Posterior cingulate gyrus (tissue), 11 donors: ENCODE results near the gene CMA1.
A peak's percentile ranks its signal among the peaks of the same experiment; 100 is the strongest.
"Not testable (repeated sequence)": the region's sequence is repeated elsewhere in the genome, so short reads cannot be mapped to it uniquely, and the experiment has no call there.

Experiments
- DNase-seq, 10 donors: peaks; one replicate each; pipeline versions ENCODE4 v3.0.0 to v3.0.0-alpha.2; 2020 to 2021; ENCODE audit warnings: mixed read lengths in 3 of 10
- intact Hi-C: fragments of 100-400 bp; cut with DNase I; formaldehyde crosslinking; loops from one replicate; pipeline ENCODE4 v1.15.1; 2023

Gene CMA1, protein sequence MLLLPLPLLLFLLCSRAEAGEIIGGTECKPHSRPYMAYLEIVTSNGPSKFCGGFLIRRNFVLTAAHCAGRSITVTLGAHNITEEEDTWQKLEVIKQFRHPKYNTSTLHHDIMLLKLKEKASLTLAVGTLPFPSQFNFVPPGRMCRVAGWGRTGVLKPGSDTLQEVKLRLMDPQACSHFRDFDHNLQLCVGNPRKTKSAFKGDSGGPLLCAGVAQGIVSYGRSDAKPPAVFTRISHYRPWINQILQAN

GRCh38 chr14:24508155-24508840, at the start of gene CMA1:
Gene CMA1 (minus strand): TSS chr14:24508265. CDS start chr14:24508235, 30 bp downstream.
- DNase-seq, result no peak
- intact Hi-C loops, result no loop called here

GRCh38 chr14:24556756-24557155, 48.7 kb upstream of the CMA1 start:
- no peak for DNase-seq

DNA sequence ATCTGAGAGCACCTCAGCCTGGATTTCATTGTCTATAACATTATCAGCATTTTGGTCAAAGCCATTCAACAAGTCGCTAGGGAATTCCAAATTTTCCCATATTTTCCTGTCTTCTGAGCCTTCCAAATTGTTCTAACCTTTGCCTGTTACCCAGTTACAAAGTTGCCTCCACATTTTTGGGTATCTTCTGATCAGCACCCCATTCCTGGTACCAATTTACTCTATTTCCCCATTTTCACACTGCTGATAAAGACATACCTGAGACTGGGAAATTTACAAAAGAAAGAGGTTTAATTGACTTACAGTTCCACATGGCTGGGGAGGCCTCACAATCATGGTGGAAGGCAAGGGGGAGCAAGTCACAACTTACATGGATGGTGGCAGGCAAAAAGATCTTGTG, 41.0 kb upstream of the CMA1 start:
- DNase-seq, intact Hi-C loops: not testable (repeated sequence)

More at GRCh38 chr14:24556756-24557155, 48.7 kb upstream of the CMA1 start:
- intact Hi-C loops, result no loop called here

- intact Hi-C loops, result no loop called here
- no peak for DNase-seq
Measured at GRCh38 chr14:24542346-24542936, 34.4 kb upstream of the CMA1 start.

GRCh38 chr14:24535737-24536136, 27.7 kb upstream of the CMA1 start:
- intact Hi-C loops, result no loop called here
- no peak for DNase-seq

GRCh38 chr14:24534286-24534685, 26.2 kb upstream of the CMA1 start:
- no peak for DNase-seq
- intact Hi-C loops, result no loop called here

DNA sequence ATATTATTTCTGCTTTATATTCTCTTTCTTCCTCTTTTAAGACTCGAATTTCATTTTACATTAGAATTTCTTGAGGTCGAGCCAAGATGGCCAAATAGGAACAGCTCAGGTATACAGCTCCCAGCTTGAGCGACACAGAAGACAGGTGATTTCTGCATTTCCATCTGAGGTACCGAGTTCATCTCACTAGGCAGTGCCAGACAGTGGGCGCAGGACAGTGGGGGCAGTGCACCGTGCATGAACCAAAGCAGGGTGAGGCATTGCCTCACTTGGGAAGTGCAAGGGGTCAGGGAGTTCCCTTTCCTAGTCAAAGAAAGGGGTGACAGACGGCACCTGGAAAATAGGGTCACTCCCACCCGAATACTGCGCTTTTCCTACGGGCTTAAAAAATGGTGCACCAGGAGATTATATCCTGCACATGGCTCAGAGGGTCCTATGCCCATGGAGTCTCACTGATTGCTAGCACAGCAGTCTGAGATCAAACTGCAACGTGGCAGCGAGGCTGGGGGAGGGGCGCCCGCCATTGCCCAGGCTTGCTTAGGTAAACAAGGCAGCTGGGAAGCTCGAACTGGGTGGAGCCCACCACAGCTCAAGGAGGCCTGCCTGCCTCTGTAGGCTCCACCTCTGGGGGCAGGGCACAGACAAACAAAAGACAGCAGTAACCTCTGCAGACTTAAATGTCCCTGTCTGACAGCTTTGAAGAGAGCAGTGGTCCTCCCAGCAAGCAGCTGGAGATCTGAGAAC, 18.0 kb upstream of the CMA1 start:
- intact Hi-C loops, DNase-seq: not testable (repeated sequence)

DNA sequence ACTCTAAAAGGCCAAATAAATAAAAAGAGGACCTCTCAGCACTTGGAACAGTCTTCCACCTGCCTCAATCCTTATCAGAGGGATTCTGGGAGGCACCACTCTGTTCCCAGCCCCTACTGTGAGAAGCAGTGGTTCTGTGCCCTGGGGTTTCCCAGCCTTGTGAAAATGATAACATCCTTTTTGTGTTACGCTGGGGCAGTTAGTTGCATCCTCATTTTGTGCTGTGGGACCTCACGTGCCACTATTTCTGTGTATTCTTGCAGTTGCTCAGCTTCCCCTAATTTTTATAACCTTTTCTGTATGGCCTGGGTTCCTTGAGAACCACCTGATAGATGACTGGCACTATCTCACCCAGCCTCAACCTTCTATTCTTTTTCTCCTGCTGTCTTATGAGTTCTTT, 10.8 kb upstream of the CMA1 start:
- intact Hi-C loops, result no loop called here

GRCh38 chr14:24514209-24514608, 6.1 kb upstream of the CMA1 start:
- no peak for DNase-seq
- intact Hi-C loops, result no loop called here

More for the DNA sequence above, 10.8 kb upstream of the CMA1 start:
- DNase-seq, result no peak

- no peak for DNase-seq
- intact Hi-C loops, result no loop called here
Measured at GRCh38 chr14:24513009-24513408, 4.9 kb upstream of the CMA1 start.

DNA sequence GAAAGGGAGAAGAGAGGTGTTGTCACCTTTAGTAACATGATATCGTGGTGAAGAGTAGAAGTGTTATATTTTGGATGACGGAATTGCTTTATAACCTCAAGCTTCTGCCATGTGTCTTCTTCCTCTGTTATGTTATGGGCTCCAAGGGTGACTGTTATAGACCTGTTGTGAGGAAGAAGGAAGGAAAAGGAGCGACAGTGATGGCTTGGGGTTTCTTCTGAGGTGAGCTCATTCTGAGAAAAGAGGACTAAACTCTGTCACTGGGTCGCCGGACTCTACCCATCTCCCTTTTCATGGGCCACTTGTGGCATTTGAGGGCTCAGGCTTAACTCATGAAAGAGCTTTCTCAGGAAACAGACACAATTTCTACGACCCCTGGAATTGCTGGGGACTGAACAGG, 1.6 kb downstream of the CMA1 start:
- intact Hi-C loops, result no loop called here
- DNase-seq, result no peak

DNA sequence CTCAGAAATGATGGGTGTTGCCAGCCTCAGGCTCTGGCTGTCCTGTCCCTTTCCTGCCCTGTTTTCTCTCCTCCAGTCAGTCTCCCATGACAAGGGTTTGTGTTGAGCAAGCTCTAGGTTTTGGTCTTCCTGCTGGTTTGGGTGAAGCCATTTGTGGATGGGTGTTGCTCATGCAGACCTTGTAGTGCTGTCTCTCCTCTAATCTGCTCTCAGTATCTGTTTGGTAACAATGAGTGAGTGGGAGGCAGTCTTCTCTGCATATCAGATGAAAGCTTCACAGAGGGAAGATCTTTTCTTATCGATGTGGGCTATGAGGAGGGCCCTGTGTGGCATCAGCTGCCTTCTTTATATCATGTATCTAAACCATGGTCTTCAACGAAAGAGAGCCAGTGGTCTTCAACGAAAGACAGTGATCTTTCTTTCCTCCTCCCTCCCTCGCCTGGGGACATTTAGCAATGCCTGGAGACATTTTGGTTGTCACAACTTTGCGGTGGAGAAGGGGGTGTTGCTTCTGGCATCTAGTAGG, 3.6 kb downstream of the CMA1 start:
- no peak for DNase-seq
- intact Hi-C loops, result no loop called here

DNA sequence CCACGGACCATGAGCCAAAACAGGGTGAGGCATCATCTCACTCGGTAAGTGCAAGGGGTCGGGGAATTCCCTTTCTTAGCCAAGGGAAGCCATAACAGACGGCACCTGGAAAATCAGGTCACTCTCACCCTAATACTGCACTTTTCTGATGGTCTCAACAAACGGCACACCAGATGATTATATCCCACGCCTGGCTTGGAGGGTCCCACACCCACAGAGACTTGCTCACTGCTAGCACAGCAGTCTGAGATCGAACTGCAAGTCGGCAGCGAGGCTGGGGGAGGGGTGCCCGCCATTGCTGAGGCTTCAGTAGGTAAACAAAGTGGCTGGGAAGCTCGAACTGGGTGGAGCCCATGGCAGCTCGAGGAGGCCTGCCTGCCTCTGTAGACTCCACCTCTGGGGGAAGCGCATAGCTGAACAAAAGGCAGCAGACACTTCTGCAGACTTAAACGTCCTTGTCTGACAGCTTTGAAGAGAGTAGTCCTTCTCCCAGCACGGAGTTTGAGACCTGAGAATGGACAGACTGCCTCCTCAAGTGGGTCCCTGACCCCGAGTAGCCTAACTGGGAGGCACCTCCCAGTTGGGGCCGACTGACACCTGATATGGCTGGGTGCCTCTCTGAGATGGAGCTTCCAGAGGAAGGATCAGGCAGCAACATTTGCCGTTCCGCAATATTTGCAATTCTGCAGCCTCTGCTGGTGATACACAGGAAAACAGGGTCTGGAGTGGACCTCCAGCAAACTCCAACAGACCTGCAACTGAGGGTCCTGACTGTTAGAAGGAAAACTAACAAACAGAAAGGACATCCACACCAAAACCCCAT, 16.3 kb downstream of the CMA1 start:
- DNase-seq, intact Hi-C loops: not testable (repeated sequence)

- intact Hi-C loops, result no loop called here
- no peak for DNase-seq
Measured at GRCh38 chr14:24483604-24484252, 24.3 kb downstream of the CMA1 start.

GRCh38 chr14:24482699-24483303, 25.3 kb downstream of the CMA1 start:
- DNase-seq, intact Hi-C loops: not testable (repeated sequence)

- peak in 3 of 10 donors; percentile 12 to 78 (median 71) for DNase-seq
- intact Hi-C loops, result no loop called here
Measured at GRCh38 chr14:24481622-24482324, 26.3 kb downstream of the CMA1 start.

DNA sequence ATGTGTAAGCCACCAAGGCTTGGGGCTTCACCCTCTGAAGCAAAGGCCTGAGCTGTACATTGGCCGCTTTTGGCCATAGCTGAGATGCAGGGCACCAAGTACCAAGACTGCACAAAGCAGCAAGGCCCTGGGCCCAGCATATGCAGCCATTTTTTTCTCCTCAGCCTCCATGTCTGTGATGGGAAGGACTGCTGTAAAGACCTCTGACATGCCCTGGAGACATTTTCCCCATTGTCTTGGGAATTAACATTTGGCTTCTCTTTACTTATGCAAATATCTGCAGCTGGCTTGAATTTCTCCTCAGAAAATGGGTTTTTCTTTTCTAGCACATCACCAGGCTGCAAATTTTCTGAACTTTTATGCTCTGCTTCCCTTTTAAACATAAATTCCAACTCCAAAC, 28.1 kb downstream of the CMA1 start:
- DNase-seq, intact Hi-C loops: not testable (repeated sequence)

DNA sequence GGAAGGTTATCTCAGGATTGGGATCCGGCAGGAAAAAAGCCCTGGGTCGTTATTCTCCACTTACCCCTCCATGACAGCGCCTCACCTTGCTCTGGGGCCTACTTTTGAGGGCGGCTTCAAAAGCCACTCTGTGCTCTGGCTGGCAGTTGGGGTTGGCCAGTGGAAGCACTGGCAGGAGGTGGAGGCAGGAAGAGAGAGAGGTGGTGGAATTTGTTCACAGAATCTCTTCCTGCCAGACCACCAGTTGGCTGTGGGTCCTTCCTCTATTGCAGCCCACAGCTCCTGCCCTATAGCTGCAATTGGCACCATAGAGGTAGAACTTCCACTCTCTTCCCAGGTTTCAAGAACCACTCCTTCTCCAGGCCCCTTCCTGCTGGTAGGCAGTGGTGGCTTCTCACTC, 32.8 kb downstream of the CMA1 start:
- intact Hi-C loops, result no loop called here
- DNase-seq, result no peak
